Heart left ventricle (tissue), 13 donors: ENCODE results near the gene SLC6A17.

ENCODE experiments used
- CTCF ChIP-seq, 12 donors: fragments of 200-600 bp; sonication (generic) in 4 of 12; IDR thresholded peaks; one replicate each; pipeline versions ENCODE4 v1.5.0 to v1.8.0; 2018 to 2022; ENCODE audit warnings: antibody characterized with exemption in 12 of 12, mild to moderate bottlenecking in 5 of 12
- POLR2A ChIP-seq, 2 donors: fragments of 450-650 bp; IDR thresholded peaks; one replicate each; pipeline ENCODE4 v1.6.1; 2017; ENCODE audit warnings: antibody characterized with exemption in 2 of 2, mild to moderate bottlenecking in 2 of 2, moderate library complexity in 2 of 2
- donor health status: ischemic (EF 13 %, LVEDD 7.1; RV severe dilation, severe dysfunction).
- donor health status: DM: no; HTN: yes; CAD: no.
- donor health status: DM: no; HTN: no; CAD: no.
- donor health status: ischemic (EF 25% LVEDD 6.9; RV normal size, moderate dysfunction).
- donor health status: ischemic (EF 25% LVEDD 5.7; RV mildly dilated, moderate dysfunction).
- donor health status: ischemic (EF 35%, LVEDD 5.7; RV mildly dilated, moderate dysfunction).
- donor health status: nonischemic (EF 11% LVEDD 7.7; RV severe dilation, severe dysfunction).
- donor health status: DM: yes; HTN: yes; CAD: no.
- donor health status: PGD.
- donor health status: ischemic (EF 29% LVEDD 5.4; RV normal size, mild dysfunction).
- donor health status: nonischemic (EF 23%, LVEDD 6.1; RV moderate dilation, normal function).

- TF ChIP-seq CTCF (IDR thresholded peaks at IDR 0.05) (no peak), POLR2A (IDR thresholded peaks at IDR 0.05) (no peak)
Observed at GRCh38 chr1:110224240-110224995, 74.1 kb downstream of the SLC6A17 start.
